Neuronal stem cell (in vitro differentiated cells): ENCODE data around the gene FBXO11.

Source experiments
- DNase-seq: peaks from one replicate; pipeline ENCODE4 v3.0.0-alpha.2; 2013; ENCODE audit warnings: low spot score
- H2AFZ ChIP-seq: one replicate; pipeline ENCODE4 v1.6.1; 2013; ENCODE audit warnings: mild to moderate bottlenecking, low read length, inconsistent platforms
- H2AK5ac ChIP-seq: 2 replicates; pipeline ENCODE4 v1.6.1; 2013; ENCODE audit warnings: low read depth, mild to moderate bottlenecking, inconsistent platforms, low read length, moderate library complexity, mixed read lengths
- H2BK120ac ChIP-seq: 2 replicates; pipeline ENCODE4 v1.6.1; 2013; ENCODE audit warnings: low read depth, mild to moderate bottlenecking, inconsistent platforms, low read length, moderate library complexity, mixed read lengths
- H2BK12ac ChIP-seq: one replicate; pipeline ENCODE4 v1.6.1; 2013; ENCODE audit warnings: low read length, inconsistent platforms
- H2BK15ac ChIP-seq: 2 replicates; pipeline ENCODE4 v1.6.1; 2013; ENCODE audit warnings: mild to moderate bottlenecking, low read length, inconsistent platforms, mixed read lengths
- H2BK5ac ChIP-seq: one replicate; pipeline ENCODE4 v1.6.1; 2013; ENCODE audit warnings: inconsistent platforms, mild to moderate bottlenecking, low read length, moderate library complexity
- H3K14ac ChIP-seq: one replicate; pipeline ENCODE4 v1.6.1; 2013; ENCODE audit warnings: low read length, inconsistent platforms
- H3K18ac ChIP-seq: 2 replicates; pipeline ENCODE4 v1.6.1; 2013; ENCODE audit warnings: low read length, inconsistent platforms
- H3K23ac ChIP-seq: 2 replicates; pipeline ENCODE4 v1.6.1; 2013; ENCODE audit warnings: low read depth, mild to moderate bottlenecking, mixed read lengths, low read length, inconsistent platforms; ENCODE audit not compliant: poor library complexity
- H3K27ac ChIP-seq: replicated peaks from 3 replicates; pipeline ENCODE4 v1.5.1; 2013; ENCODE audit warnings: low read length, inconsistent platforms
- H3K27me3 ChIP-seq, 3 experiments: 2 replicates each; pipeline ENCODE4 v1.6.1; 2013; ENCODE audit warnings: low read length in 3 of 3, mild to moderate bottlenecking in 2 of 3, inconsistent platforms in 1 of 3, low read depth in 1 of 3, mixed read lengths in 1 of 3, moderate library complexity in 1 of 3; ENCODE audit not compliant: control insufficient read depth in 3 of 3, insufficient read depth in 3 of 3
- H3K36me3 ChIP-seq, 2 donors: replicated peaks in 1 of 2; 2 replicates each; pipeline ENCODE4 v1.6.1; 2013; ENCODE audit warnings: low read length in 2 of 2; ENCODE audit not compliant: control insufficient read depth in 2 of 2, insufficient read depth in 2 of 2
- H3K4ac ChIP-seq: 2 replicates; pipeline ENCODE4 v1.6.1; 2013; ENCODE audit warnings: inconsistent platforms, mild to moderate bottlenecking, low read length, moderate library complexity
- H3K4me1 ChIP-seq, 2 donors: 1 replicate in 1 of 2; 2 replicates in 1 of 2; pipeline ENCODE4 v1.6.1; 2013; ENCODE audit warnings: low read length in 2 of 2, low read depth in 1 of 2; ENCODE audit not compliant: control insufficient read depth in 2 of 2, insufficient read depth in 1 of 2
- H3K4me2 ChIP-seq: one replicate; pipeline ENCODE4 v1.6.1; 2013; ENCODE audit warnings: mild to moderate bottlenecking, low read length, inconsistent platforms; ENCODE audit not compliant: insufficient read depth, poor library complexity, severe bottlenecking
- H3K4me3 ChIP-seq, 2 donors: 2 replicates each; pipeline ENCODE4 v1.5.1; 2013; ENCODE audit warnings: low read length in 2 of 2, mild to moderate bottlenecking in 2 of 2, inconsistent platforms in 1 of 2, moderate library complexity in 1 of 2
- H3K79me1 ChIP-seq: one replicate; pipeline ENCODE4 v1.6.1; 2013; ENCODE audit warnings: low read depth, mild to moderate bottlenecking, inconsistent platforms, low read length, moderate library complexity
- H3K9ac ChIP-seq: one replicate; pipeline ENCODE4 v1.6.1; 2013; ENCODE audit warnings: mild to moderate bottlenecking, low read depth, low read length, inconsistent platforms; ENCODE audit not compliant: poor library complexity
- H3K9me3 ChIP-seq, 2 donors: replicated peaks in 1 of 2; 2 replicates each; pipeline versions ENCODE3 to v1.6.1; 2013; ENCODE audit warnings: low read length in 2 of 2, mild to moderate bottlenecking in 2 of 2, inconsistent platforms in 1 of 2, low read depth in 1 of 2, mixed read lengths in 1 of 2, moderate library complexity in 1 of 2; ENCODE audit not compliant: control insufficient read depth in 2 of 2, insufficient read depth in 1 of 2
- H4K8ac ChIP-seq: one replicate; pipeline ENCODE4 v1.6.1; 2013; ENCODE audit warnings: low read depth, mild to moderate bottlenecking, inconsistent platforms, low read length, moderate library complexity
- H4K91ac ChIP-seq: one replicate; pipeline ENCODE4 v1.6.1; 2013; ENCODE audit warnings: low read length, low read depth, mild to moderate bottlenecking, inconsistent platforms; ENCODE audit not compliant: poor library complexity
- WGBS, 2 donors: extraction: QIAGEN DNeasy Blood & Tissue Kit; methylation state at CpG; one replicate each; pipeline ENCODE4 v1.1.7; 2013; ENCODE audit warnings: missing lambda C conversion rate in 2 of 2, mixed read lengths in 1 of 2; ENCODE audit not compliant: insufficient read length in 2 of 2, insufficient replicate concordance in 1 of 2; ENCODE audit errors: extremely low coverage in 2 of 2; 5-methylcytosine and 5-hydroxymethylcytosine counted together

The FBXO11 gene

DNA sequence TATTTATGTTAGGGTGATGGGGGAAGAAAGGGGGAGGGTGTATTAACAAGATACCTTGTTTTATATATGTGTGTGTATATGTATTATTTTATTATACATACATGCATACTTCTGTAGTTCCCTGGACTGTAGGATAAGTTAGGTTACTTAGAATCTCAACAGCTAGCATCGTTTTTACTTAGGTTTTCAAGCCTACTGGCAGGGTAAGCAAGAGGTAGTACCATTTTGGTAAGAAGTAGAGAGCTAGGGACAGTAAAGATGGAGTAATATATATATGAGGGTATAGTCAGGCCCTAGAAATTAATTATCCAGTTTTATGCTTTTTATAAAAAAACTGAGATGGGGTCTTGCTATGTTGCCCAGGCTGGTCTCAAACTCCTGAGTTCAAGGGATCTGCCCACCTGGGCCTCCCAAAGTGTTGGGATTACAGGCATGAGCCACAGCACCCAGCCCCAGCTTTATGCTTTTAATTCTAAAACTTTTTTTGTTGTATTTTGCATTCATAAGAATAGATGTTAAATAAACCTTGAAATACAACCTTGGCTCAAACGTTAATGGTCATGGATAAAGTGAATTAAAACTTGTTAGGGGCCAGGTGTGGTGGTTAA, 110.1 kb downstream of the FBXO11 start:
- Histone ChIP-seq H3K4me3 (no peak overlapping the region), H3K9me3 (peaks cover 1 to 17% of the 10 kb centered on the region in 2 donors), H3K27me3 (no peaks in the 10 kb centered on the region), H3K4me2 (no peak overlapping the region), H4K8ac (no peak overlapping the region), H3K4ac (no peak overlapping the region), H3K4me1 (no peaks in the 10 kb centered on the region), H3K14ac (no peak overlapping the region), H3K9ac (no peak overlapping the region), H2AK5ac (no peak overlapping the region), H2BK120ac (no peak overlapping the region), H2BK12ac (no peak overlapping the region), H4K91ac (no peak overlapping the region), H3K36me3 (peaks cover 40 to 98% of the 10 kb centered on the region in 2 donors), H2AFZ (no peak overlapping the region), H3K23ac (no peak overlapping the region), H3K79me1 (no peaks in the 10 kb centered on the region), H3K27ac (no peak overlapping the region), H2BK15ac (no peak overlapping the region), H3K18ac (no peak overlapping the region), H2BK5ac (no peak overlapping the region)
- DNase-seq = no peak
- WGBS, 2 donors = no CpG with 5 or more reads among the region's 2 CpGs

- Histone ChIP-seq H2AK5ac (no peak overlapping the region), H2BK5ac (no peak overlapping the region), H3K4me3 (no peak overlapping the region), H3K18ac (no peak overlapping the region), H3K36me3 (peaks cover 4 to 59% of the 10 kb centered on the region in 2 donors), H3K4me2 (no peak overlapping the region), H3K27ac (no peak overlapping the region), H2AFZ (no peak overlapping the region), H3K4me1 (no peaks in the 10 kb centered on the region), H3K23ac (no peak overlapping the region), H3K4ac (no peak overlapping the region), H3K14ac (no peak overlapping the region), H3K27me3 (no peaks in the 10 kb centered on the region), H4K91ac (no peak overlapping the region), H2BK120ac (no peak overlapping the region), H4K8ac (no peak overlapping the region), H2BK15ac (no peak overlapping the region), H3K9ac (no peak overlapping the region), H2BK12ac (no peak overlapping the region), H3K9me3 (peaks cover 0 to 19% of the 10 kb centered on the region in 2 donors), H3K79me1 (no peaks in the 10 kb centered on the region)
- no CpG with 5 or more reads among the region's 7 CpGs for WGBS, 2 donors
- no peak for DNase-seq
These were observed 120.3 kb downstream of the FBXO11 start for GRCh38 chr2:47785986-47786385.

DNA sequence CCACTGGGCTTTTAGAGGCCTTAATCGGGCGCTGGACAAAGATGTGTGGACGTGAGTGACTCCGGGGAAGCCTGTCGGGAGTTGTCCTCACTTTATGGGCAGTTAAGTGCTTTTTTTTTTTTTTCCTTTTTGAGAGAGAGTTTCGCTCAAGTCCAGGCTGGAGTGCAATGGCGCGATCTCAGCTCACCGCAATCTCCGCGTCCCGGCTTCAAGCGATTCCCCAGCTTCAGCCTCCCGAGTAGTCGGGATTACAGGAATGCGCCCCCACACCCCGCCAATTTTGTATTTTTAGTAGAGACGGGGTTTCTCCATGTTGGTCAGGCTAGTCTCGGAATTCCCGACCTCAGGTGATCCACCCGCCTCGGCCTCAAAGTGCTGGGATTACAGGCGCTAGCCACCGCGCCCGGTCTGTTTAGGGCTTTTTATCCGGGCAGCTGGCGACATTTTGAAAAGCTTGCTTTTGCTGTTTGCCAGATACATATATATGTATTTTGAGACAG, 121.9 kb downstream of the FBXO11 start:
- Histone ChIP-seq H3K9me3 (peaks cover 0 to 14% of the 10 kb centered on the region in 2 donors), H4K8ac (no peak overlapping the region), H2BK15ac (no peak overlapping the region), H3K79me1 (no peaks in the 10 kb centered on the region), H3K4ac (no peak overlapping the region), H2BK12ac (no peak overlapping the region), H2BK120ac (no peak overlapping the region), H3K27me3 (no peaks in the 10 kb centered on the region), H2AFZ (peak overlapping the region; percentile 95), H3K4me2 (peak overlapping the region; percentile 58), H2BK5ac (no peak overlapping the region), H3K4me1 (no peaks in the 10 kb centered on the region), H3K4me3 (peak overlapping the region; percentile 79 to 92), H3K27ac (peak overlapping the region; percentile 89), H3K14ac (no peak overlapping the region), H3K18ac (no peak overlapping the region), H3K9ac (no peak overlapping the region), H3K23ac (no peak overlapping the region), H2AK5ac (no peak overlapping the region), H3K36me3 (peaks cover 0 to 43% of the 10 kb centered on the region in 2 donors), H4K91ac (no peak overlapping the region)
- DNase-seq = no peak
- no CpG with 5 or more reads among the region's 28 CpGs for WGBS, 2 donors

- H2AFZ ChIP-seq = peak overlapping the region; percentile 95
- H3K9ac ChIP-seq = peak overlapping the region; percentile 96
- peak overlapping the region; percentile 79 for H4K91ac ChIP-seq
- H4K8ac ChIP-seq = peak overlapping the region; percentile 57
- peak overlapping the region; percentile 64 for H3K4me2 ChIP-seq
- no peak overlapping the region for H2BK12ac ChIP-seq
- H3K9me3 ChIP-seq = peaks cover 0 to 14% of the 10 kb centered on the region in 2 donors
- DNase-seq = peak; percentile 79
- peak overlapping the region; percentile 50 for H2BK120ac ChIP-seq
- peaks cover 0 to 2% of the 10 kb centered on the region in 2 donors for H3K4me1 ChIP-seq
- peak overlapping the region; percentile 97 for H3K27ac ChIP-seq
- peak overlapping the region; percentile 97 for H2AK5ac ChIP-seq
- no CpG with 5 or more reads among the region's 71 CpGs for WGBS, 2 donors
- H2BK15ac ChIP-seq = peak overlapping the region; percentile 79
- H2BK5ac ChIP-seq = peak overlapping the region; percentile 87
- H3K18ac ChIP-seq = peak overlapping the region; percentile 100
- H3K14ac ChIP-seq = peak overlapping the region; percentile 65
- H3K4me3 ChIP-seq = peak overlapping the region; percentile 79 to 100
- H3K4ac ChIP-seq = peak overlapping the region; percentile 60
- H3K27me3 ChIP-seq = no peaks in the 10 kb centered on the region
- H3K79me1 ChIP-seq = no peaks in the 10 kb centered on the region
- H3K36me3 ChIP-seq = peaks cover 0 to 36% of the 10 kb centered on the region in 2 donors
- peak overlapping the region; percentile 58 for H3K23ac ChIP-seq
These were observed 122.6 kb downstream of the FBXO11 start for GRCh38 chr2:47783486-47784351.
